Epithelial cell of alveolus of lung (primary cell): Measurements from ENCODE around the gene DDN. TPM values are rescaled to one million over a fixed set of nuclear protein-coding genes. Genes with fewer than 3 reads are reported as not detected.

Experiments
- total RNA-seq: library from RNA; depleted of rRNA; stranded (reverse); fragments of >200 nt; gene quantifications from 2 replicates; pipeline ENCODE4 v1.2.1, GENCODE V29; 2015

The DDN gene
- total RNA-seq, result under 0.01 and 1.4 TPM in 2 replicates

GRCh38 chr12:48999371-49000131 lies at the start of gene DDN:
DDN (minus strand) TSS chr12:48999375; CDS start chr12:48999287, 88 bp downstream.

GRCh38 chr12:49018261-49019119 lies 19.3 kb upstream of the DDN start, which contains the start of gene PRKAG1:
PRKAG1 (minus strand) TSS chr12:49018776; CDS start chr12:49018740, 36 bp downstream.

GRCh38 chr12:48978291-48978740 lies 20.9 kb downstream of the DDN start, which contains the start of gene WNT1:
WNT1 (plus strand) TSS chr12:48978322; CDS start chr12:48978651, 329 bp downstream.

GRCh38 chr12:48957141-48958048 lies 41.8 kb downstream of the DDN start, which contains the start of gene ARF3:
ARF3 (minus strand) TSS chr12:48957487; CDS start chr12:48941095, 16,392 bp downstream.

Other genes with a start within 250 kb of the DDN start
- 15.8 and 42.2 TPM in 2 replicates for gene ADCY6, start 210.3 kb downstream of the DDN start, total RNA-seq
- 27.5 and 37.7 TPM in 2 replicates for gene CACNB3, start 180.9 kb downstream of the DDN start, total RNA-seq
- 46.5 and 49.5 TPM in 2 replicates for gene DDX23, start 147.2 kb downstream of the DDN start, total RNA-seq
- 3.4 TPM in 1 of 2 replicates, not detected in the other for gene RND1, start 133.5 kb downstream of the DDN start, total RNA-seq
- gene FKBP11, start 73.9 kb downstream of the DDN start, total RNA-seq, result 40.2 and 48.4 TPM in 2 replicates
- 66.7 and 91.0 TPM in 2 replicates for gene ARF3, start 41.9 kb downstream of the DDN start, total RNA-seq
- not detected in 2 replicates for gene WNT10B, start 27.6 kb downstream of the DDN start, total RNA-seq
- not detected in 2 replicates for gene WNT1, start 21.1 kb downstream of the DDN start, total RNA-seq
- gene PRKAG1, start 19.4 kb upstream of the DDN start, total RNA-seq, result 72.3 and 79.4 TPM in 2 replicates
- gene KMT2D, start 61.4 kb upstream of the DDN start, total RNA-seq, result 16.4 and 42.4 TPM in 2 replicates
- gene RHEBL1, start 70.6 kb upstream of the DDN start, total RNA-seq, result 0.78 TPM in 1 of 2 replicates, not detected in the other
- gene DHH, start 95.4 kb upstream of the DDN start, total RNA-seq, result under 0.01 TPM in 1 of 2 replicates, not detected in the other
- gene LMBR1L, start 111.5 kb upstream of the DDN start, total RNA-seq, result 31.7 and 38.4 TPM in 2 replicates
- gene TUBA1B, start 132.0 kb upstream of the DDN start, total RNA-seq, result 571 and 3,378 TPM in 2 replicates
- gene TUBA1A, start 189.7 kb upstream of the DDN start, total RNA-seq, result 301 and 1,578 TPM in 2 replicates